Mesendoderm (in vitro differentiated cells): ENCODE measurements around the gene LACC1.

Experiments used
- DNase-seq: peaks from one replicate; pipeline ENCODE4 v3.0.0; 2013
- H2AK5ac ChIP-seq: 2 replicates; pipeline ENCODE4 v1.6.1; 2013; ENCODE audit warnings: low read length, inconsistent platforms
- H2BK120ac ChIP-seq: 2 replicates; pipeline ENCODE4 v1.6.1; 2013; ENCODE audit warnings: low read depth, mild to moderate bottlenecking, low read length, moderate library complexity, mixed read lengths
- H2BK15ac ChIP-seq: replicated peaks from 2 replicates; pipeline ENCODE4 v1.6.1; 2013; ENCODE audit warnings: low read depth, mild to moderate bottlenecking, moderate library complexity
- H2BK5ac ChIP-seq: 2 replicates; pipeline ENCODE4 v1.6.1; 2013; ENCODE audit warnings: low read length, inconsistent platforms
- H3K18ac ChIP-seq: 2 replicates; pipeline ENCODE4 v1.6.1; 2013; ENCODE audit warnings: mild to moderate bottlenecking, low read length, mixed read lengths
- H3K23ac ChIP-seq: one replicate; pipeline ENCODE4 v1.6.1; 2013; ENCODE audit warnings: low read length
- H3K27ac ChIP-seq: 2 replicates; pipeline ENCODE4 v1.5.1; 2013; ENCODE audit warnings: low read depth, mild to moderate bottlenecking, inconsistent platforms, low read length, moderate library complexity
- H3K27me3 ChIP-seq: 2 replicates; pipeline ENCODE4 v1.6.1; 2013; ENCODE audit warnings: low read length, control low read depth, mild to moderate bottlenecking, inconsistent platforms; ENCODE audit not compliant: insufficient read depth, poor library complexity
- H3K36me3 ChIP-seq: 2 replicates; pipeline ENCODE4 v1.6.1; 2013; ENCODE audit warnings: low read length, inconsistent platforms; ENCODE audit not compliant: control insufficient read depth, insufficient read depth
- H3K4ac ChIP-seq: one replicate; pipeline ENCODE4 v1.6.1; 2013; ENCODE audit warnings: low read depth, mild to moderate bottlenecking, low read length, moderate library complexity
- H3K4me1 ChIP-seq: 2 replicates; pipeline ENCODE4 v1.6.1; 2013; ENCODE audit warnings: low read depth, low read length, inconsistent platforms; ENCODE audit not compliant: control insufficient read depth
- H3K4me2 ChIP-seq: 2 replicates; pipeline ENCODE4 v1.6.1; 2013; ENCODE audit warnings: low read length
- H3K4me3 ChIP-seq: 2 replicates; pipeline ENCODE4 v1.5.1; 2013; ENCODE audit warnings: mild to moderate bottlenecking, low read length
- H3K56ac ChIP-seq: one replicate; pipeline ENCODE4 v1.6.1; 2013; ENCODE audit warnings: low read length
- H3K79me1 ChIP-seq: 2 replicates; pipeline ENCODE4 v1.6.1; 2013; ENCODE audit warnings: low read length, inconsistent platforms
- H3K79me2 ChIP-seq: 2 replicates; pipeline ENCODE4 v1.6.1; 2013; ENCODE audit warnings: mild to moderate bottlenecking, low read length; ENCODE audit not compliant: control insufficient read depth, insufficient read depth
- H3K9ac ChIP-seq: 2 replicates; pipeline ENCODE4 v1.6.1; 2013; ENCODE audit warnings: low read length, inconsistent platforms
- H4K5ac ChIP-seq: one replicate; pipeline ENCODE4 v1.6.1; 2013; ENCODE audit warnings: low read length
- H4K8ac ChIP-seq: one replicate; pipeline ENCODE4 v1.6.1; 2013; ENCODE audit warnings: low read depth, mild to moderate bottlenecking, control low read depth, low read length, moderate library complexity
- WGBS: extraction: QIAGEN DNeasy Blood & Tissue Kit; methylation state at CpG from one replicate; pipeline ENCODE4 v1.1.7; 2013; ENCODE audit warnings: low lambda C conversion rate, missing lambda C conversion rate; ENCODE audit not compliant: insufficient coverage; ENCODE audit errors: extremely low coverage; 5-methylcytosine and 5-hydroxymethylcytosine counted together

LACC1 gene

DNA sequence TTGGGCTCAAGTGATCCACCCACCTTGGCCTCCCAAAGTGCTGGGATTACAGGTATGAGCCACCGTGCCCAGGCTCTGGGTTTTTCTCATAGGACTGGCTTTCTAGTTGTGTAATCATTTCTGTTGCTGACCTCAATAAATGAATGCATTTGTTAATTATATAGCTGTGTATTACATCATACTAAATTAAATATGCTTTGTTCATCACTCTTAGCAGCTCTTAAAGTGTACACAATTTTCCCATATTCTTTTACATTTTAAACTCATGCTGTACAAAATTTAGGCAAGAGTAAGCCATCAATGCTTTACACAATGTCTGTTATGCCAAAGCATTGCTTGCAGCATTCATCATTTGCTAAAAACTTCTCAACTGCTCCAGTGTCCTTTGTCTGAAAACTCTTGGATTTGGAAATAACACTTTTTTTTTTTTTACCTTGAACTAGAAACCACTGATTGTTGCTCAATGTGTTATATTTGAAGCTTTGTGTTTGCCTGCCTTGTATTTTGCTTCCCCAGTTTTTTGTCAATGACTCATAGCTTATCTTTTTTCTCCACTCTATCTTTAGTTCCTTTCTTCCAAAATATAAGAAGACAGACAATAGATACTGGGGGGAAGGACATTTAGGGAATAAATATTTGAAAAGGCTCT is 31.6 kb upstream of the LACC1 start:
- H3K9ac ChIP-seq, result no peak overlapping the region
- H4K8ac ChIP-seq, result no peak overlapping the region
- H2AK5ac ChIP-seq, result no peak overlapping the region
- H3K56ac ChIP-seq, result no peak overlapping the region
- no peak overlapping the region for H2BK5ac ChIP-seq
- H3K36me3 ChIP-seq, result no peaks in the 10 kb centered on the region
- no peak overlapping the region for H3K4me3 ChIP-seq
- no peaks in the 10 kb centered on the region for H3K27me3 ChIP-seq
- no peaks in the 10 kb centered on the region for H3K79me2 ChIP-seq
- no peak overlapping the region for H2BK15ac ChIP-seq
- no peak for DNase-seq
- H2BK120ac ChIP-seq, result no peak overlapping the region
- no peaks in the 10 kb centered on the region for H3K4me1 ChIP-seq
- no peak overlapping the region for H3K4ac ChIP-seq
- no peak overlapping the region for H3K4me2 ChIP-seq
- no peak overlapping the region for H3K18ac ChIP-seq
- no peaks in the 10 kb centered on the region for H3K79me1 ChIP-seq
- no CpG with 5 or more reads among the region's 1 CpG for WGBS
- no peak overlapping the region for H3K27ac ChIP-seq
- H4K5ac ChIP-seq, result no peak overlapping the region
- no peak overlapping the region for H3K23ac ChIP-seq

DNA sequence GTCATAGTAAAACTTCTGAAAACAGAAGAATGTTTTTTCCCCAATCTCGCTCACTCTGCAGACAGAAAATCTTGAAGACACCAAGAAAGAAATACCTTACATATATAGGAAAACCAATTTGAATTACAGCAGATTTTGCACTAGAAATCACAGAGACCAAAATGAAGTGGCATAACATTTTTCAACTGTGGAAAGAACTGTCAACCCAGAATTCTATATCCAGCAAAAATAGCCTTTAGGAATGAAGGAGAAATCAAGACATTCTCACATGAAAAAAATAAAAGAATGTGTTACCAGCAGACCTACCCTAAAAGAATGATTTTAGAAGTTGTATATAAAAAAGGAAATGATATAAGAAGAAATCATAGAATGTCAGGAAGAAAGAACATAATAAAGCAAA is 28.8 kb upstream of the LACC1 start:
- no peak overlapping the region for H3K4me3 ChIP-seq
- H3K79me2 ChIP-seq, result no peaks in the 10 kb centered on the region
- H3K23ac ChIP-seq, result no peak overlapping the region
- H2BK5ac ChIP-seq, result no peak overlapping the region
- no peak overlapping the region for H2BK120ac ChIP-seq
- no CpG with 5 or more reads among the region's 1 CpG for WGBS
- H3K27me3 ChIP-seq, result no peaks in the 10 kb centered on the region
- H3K4me2 ChIP-seq, result no peak overlapping the region
- no peak overlapping the region for H4K8ac ChIP-seq
- no peak overlapping the region for H3K27ac ChIP-seq
- H2AK5ac ChIP-seq, result no peak overlapping the region
- no peak overlapping the region for H3K9ac ChIP-seq
- H3K79me1 ChIP-seq, result no peaks in the 10 kb centered on the region
- H4K5ac ChIP-seq, result no peak overlapping the region
- no peaks in the 10 kb centered on the region for H3K4me1 ChIP-seq
- no peak for DNase-seq
- no peak overlapping the region for H3K56ac ChIP-seq
- no peak overlapping the region for H2BK15ac ChIP-seq
- no peaks in the 10 kb centered on the region for H3K36me3 ChIP-seq
- H3K18ac ChIP-seq, result no peak overlapping the region
- H3K4ac ChIP-seq, result no peak overlapping the region

DNA sequence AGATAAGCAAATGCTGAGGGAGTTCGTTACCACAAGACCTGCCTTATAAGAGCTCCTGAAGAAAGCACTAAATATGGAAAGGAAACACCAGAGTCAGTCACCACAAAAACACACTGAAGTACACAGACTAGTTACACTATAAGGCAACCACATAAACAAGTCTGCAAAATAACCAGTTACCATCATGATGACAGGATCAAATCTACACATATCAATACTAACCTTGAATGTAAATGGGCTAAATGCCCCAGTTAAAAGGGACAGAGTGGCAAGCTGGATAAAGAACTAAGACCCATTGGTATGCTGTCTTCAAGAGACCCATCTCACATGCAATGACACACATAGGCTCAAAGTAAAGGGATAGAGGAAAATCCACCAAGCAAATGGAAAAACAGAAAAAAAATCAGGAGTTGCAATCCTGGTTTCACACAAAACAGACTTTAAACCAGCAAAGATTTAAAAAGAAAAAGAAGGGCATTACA is 26.7 kb upstream of the LACC1 start:
- H2BK5ac ChIP-seq, result no peak overlapping the region
- no peaks in the 10 kb centered on the region for H3K27me3 ChIP-seq
- H4K5ac ChIP-seq, result no peak overlapping the region
- no peak overlapping the region for H3K4me2 ChIP-seq
- H3K56ac ChIP-seq, result no peak overlapping the region
- no CpG with 5 or more reads among the region's 1 CpG for WGBS
- no peaks in the 10 kb centered on the region for H3K36me3 ChIP-seq
- H2BK15ac ChIP-seq, result no peak overlapping the region
- H4K8ac ChIP-seq, result no peak overlapping the region
- no peak overlapping the region for H3K27ac ChIP-seq
- H3K4ac ChIP-seq, result no peak overlapping the region
- no peaks in the 10 kb centered on the region for H3K79me1 ChIP-seq
- H2AK5ac ChIP-seq, result no peak overlapping the region
- H3K4me1 ChIP-seq, result no peaks in the 10 kb centered on the region
- no peak overlapping the region for H3K23ac ChIP-seq
- no peak overlapping the region for H2BK120ac ChIP-seq
- H3K18ac ChIP-seq, result no peak overlapping the region
- DNase-seq, result no peak
- H3K79me2 ChIP-seq, result no peaks in the 10 kb centered on the region
- H3K4me3 ChIP-seq, result no peak overlapping the region
- H3K9ac ChIP-seq, result no peak overlapping the region

DNA sequence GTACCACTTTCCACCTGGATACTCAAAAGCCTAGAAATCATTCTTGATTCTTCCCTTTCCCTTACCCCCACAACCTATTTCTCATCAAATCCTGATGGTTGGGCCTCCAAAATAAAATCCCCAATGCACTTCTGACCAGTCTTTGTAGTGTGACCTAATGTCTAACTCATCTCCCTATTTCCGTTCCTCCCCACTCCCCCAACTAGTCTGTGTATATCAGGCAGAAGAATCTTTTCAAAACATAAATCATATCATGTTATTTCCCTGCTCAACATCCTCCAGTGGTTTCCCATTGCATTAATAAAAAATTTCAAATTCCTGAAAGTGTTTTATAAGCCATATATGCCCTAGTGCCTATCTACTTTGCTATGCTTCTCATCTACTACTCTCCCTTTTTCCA is 17.8 kb upstream of the LACC1 start:
- no peaks in the 10 kb centered on the region for H3K4me1 ChIP-seq
- H3K18ac ChIP-seq, result no peak overlapping the region
- H3K79me1 ChIP-seq, result no peaks in the 10 kb centered on the region
- no peak overlapping the region for H4K5ac ChIP-seq
- H3K36me3 ChIP-seq, result no peaks in the 10 kb centered on the region
- no peak for DNase-seq
- no peak overlapping the region for H3K9ac ChIP-seq
- H2AK5ac ChIP-seq, result no peak overlapping the region
- H3K4me3 ChIP-seq, result no peak overlapping the region
- no peak overlapping the region for H3K27ac ChIP-seq
- H3K27me3 ChIP-seq, result no peaks in the 10 kb centered on the region
- H2BK120ac ChIP-seq, result no peak overlapping the region
- H4K8ac ChIP-seq, result no peak overlapping the region
- H3K56ac ChIP-seq, result no peak overlapping the region
- no CpG with 5 or more reads among the region's 1 CpG for WGBS
- H3K79me2 ChIP-seq, result no peaks in the 10 kb centered on the region
- H2BK15ac ChIP-seq, result no peak overlapping the region
- no peak overlapping the region for H3K4ac ChIP-seq
- no peak overlapping the region for H2BK5ac ChIP-seq
- H3K23ac ChIP-seq, result no peak overlapping the region
- no peak overlapping the region for H3K4me2 ChIP-seq

DNA sequence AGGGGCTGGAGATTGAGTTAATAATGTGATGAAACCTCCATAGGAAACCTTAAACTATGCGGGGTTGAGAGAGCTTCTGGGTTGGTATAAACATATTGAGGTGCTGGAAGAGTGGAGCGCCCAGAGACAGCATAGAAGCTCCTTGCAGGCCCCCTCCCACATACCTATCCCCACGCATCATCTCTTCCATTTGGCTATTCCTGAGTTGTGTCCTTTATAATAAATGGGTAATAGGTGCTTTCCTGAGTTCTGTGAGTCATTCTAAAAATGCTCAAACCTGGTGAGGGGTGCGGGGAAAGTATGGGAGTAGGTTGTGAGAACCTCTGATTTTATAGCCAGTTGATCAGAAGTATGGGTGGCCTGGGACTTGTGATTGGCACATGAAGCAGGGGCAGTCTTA is 14.8 kb upstream of the LACC1 start:
- Histone ChIP-seq H2AK5ac (no peak overlapping the region), H4K8ac (no peak overlapping the region), H3K4me1 (no peaks in the 10 kb centered on the region), H3K9ac (no peak overlapping the region), H3K18ac (no peak overlapping the region), H3K27me3 (no peaks in the 10 kb centered on the region), H2BK120ac (no peak overlapping the region), H3K36me3 (no peaks in the 10 kb centered on the region), H4K5ac (no peak overlapping the region), H2BK15ac (no peak overlapping the region), H3K27ac (no peak overlapping the region), H3K4me2 (no peak overlapping the region), H3K4me3 (no peak overlapping the region), H3K23ac (no peak overlapping the region), H3K79me1 (no peaks in the 10 kb centered on the region), H3K79me2 (no peaks in the 10 kb centered on the region), H3K56ac (no peak overlapping the region), H2BK5ac (no peak overlapping the region), H3K4ac (no peak overlapping the region)
- WGBS, result no CpG with 5 or more reads among the region's 4 CpGs
- no peak for DNase-seq

DNA sequence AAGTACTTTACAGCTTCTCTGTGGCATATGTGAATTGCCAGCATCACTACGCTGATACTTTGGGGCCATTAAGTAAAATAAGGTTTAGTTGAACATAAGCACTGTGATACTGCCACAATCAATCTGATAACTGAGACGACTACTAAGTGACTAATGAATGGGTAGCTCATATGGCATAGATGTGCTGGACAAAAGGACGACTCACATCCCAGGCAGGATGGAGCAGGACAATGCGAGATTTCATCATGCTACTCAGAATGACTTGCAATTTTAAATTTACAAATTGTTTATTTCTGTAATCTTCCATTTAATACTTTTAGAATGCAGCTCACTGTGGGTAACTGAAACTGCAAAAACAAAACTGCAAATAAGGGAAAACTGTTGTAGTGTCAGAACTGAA is 13.8 kb upstream of the LACC1 start:
- Histone ChIP-seq H3K27ac (no peak overlapping the region), H3K23ac (no peak overlapping the region), H4K8ac (no peak overlapping the region)

More for the DNA sequence above, 13.8 kb upstream of the LACC1 start:
- Histone ChIP-seq H4K5ac (no peak overlapping the region), H2AK5ac (no peak overlapping the region), H3K79me1 (no peaks in the 10 kb centered on the region), H2BK15ac (no peak overlapping the region), H3K4me2 (no peak overlapping the region), H3K9ac (no peak overlapping the region), H3K56ac (no peak overlapping the region), H3K79me2 (no peaks in the 10 kb centered on the region), H3K4me3 (no peak overlapping the region), H2BK120ac (no peak overlapping the region), H3K4me1 (no peaks in the 10 kb centered on the region), H3K27me3 (no peaks in the 10 kb centered on the region), H3K4ac (no peak overlapping the region), H3K36me3 (no peaks in the 10 kb centered on the region), H2BK5ac (no peak overlapping the region), H3K18ac (no peak overlapping the region)
- WGBS, result no CpG with 5 or more reads among the region's 4 CpGs
- no peak for DNase-seq
